Neural cell (in vitro differentiated cells): ENCODE results near the gene CREB1. TPM values are rescaled to one million over a fixed set of nuclear protein-coding genes. Genes with fewer than 3 reads are reported as not detected.

Source experiments
- H2AFZ ChIP-seq: fragments of 200-600, 300-800 bp; sonication (generic), shearing (Covaris generic); 2 replicates; pipeline ENCODE4 v1.6.0; 2014; ENCODE audit warnings: low read depth, mild to moderate bottlenecking, antibody characterized with exemption, low read length, moderate library complexity
- H3F3A ChIP-seq: fragments of 200-600 bp; shearing (Covaris generic); 2 replicates; pipeline ENCODE4 v1.6.1; 2016; ENCODE audit warnings: mild to moderate bottlenecking, moderate library complexity, mixed read lengths, antibody characterized with exemption, low read length; ENCODE audit not compliant: insufficient read depth, poor library complexity, severe bottlenecking
- H3K27ac ChIP-seq: fragments of 200-600, 300-800 bp; sonication (generic), shearing (Covaris generic); 2 replicates; pipeline ENCODE4 v1.5.1; 2014; ENCODE audit warnings: mild to moderate bottlenecking, low read length, moderate library complexity
- H3K27me3 ChIP-seq: fragments of 300-800, 200-600 bp; sonication (generic), shearing (Covaris generic); 2 replicates; pipeline ENCODE4 v1.6.0; 2014; ENCODE audit warnings: mild to moderate bottlenecking, low read depth, low read length, moderate library complexity; ENCODE audit not compliant: insufficient read depth
- H3K36me3 ChIP-seq: fragments of 300-800, 200-600 bp; sonication (generic), shearing (Covaris generic); 2 replicates; pipeline ENCODE4 v1.5.1; 2014; ENCODE audit warnings: mild to moderate bottlenecking, antibody characterized with exemption, low read length, moderate library complexity; ENCODE audit not compliant: insufficient read depth
- H3K4me2 ChIP-seq: fragments of 300-800, 200-600 bp; sonication (generic), shearing (Covaris generic); 2 replicates; pipeline ENCODE4 v1.6.0; 2014; ENCODE audit warnings: mild to moderate bottlenecking, low read length
- H3K4me3 ChIP-seq: fragments of 300-800, 200-600 bp; sonication (generic), shearing (Covaris generic); 2 replicates; pipeline ENCODE4 v1.5.1; 2014; ENCODE audit warnings: mild to moderate bottlenecking, low read length, moderate library complexity
- H3K79me2 ChIP-seq: fragments of 200-600 bp; shearing (Covaris generic); replicated peaks from 2 replicates; pipeline ENCODE4 v1.6.0; 2014; ENCODE audit warnings: mild to moderate bottlenecking, low read length, moderate library complexity; ENCODE audit not compliant: insufficient read depth
- H3K9ac ChIP-seq: fragments of 300-800, 200-600 bp; sonication (generic), shearing (Covaris generic); 2 replicates; pipeline ENCODE4 v1.6.1; 2016; ENCODE audit warnings: mild to moderate bottlenecking, low read length, mixed read lengths
- H3K9me2 ChIP-seq: fragments of 200-600 bp; shearing (Covaris generic); 2 replicates; pipeline ENCODE4 v1.6.1; 2016; ENCODE audit warnings: mild to moderate bottlenecking, low read length, mixed read lengths; ENCODE audit not compliant: insufficient read depth
- H3K9me3 ChIP-seq: fragments of 200-600, 300-800 bp; sonication (generic), shearing (Covaris generic); 2 replicates; pipeline ENCODE4 v1.6.1; 2016; ENCODE audit warnings: mild to moderate bottlenecking, mixed run types, low read length, moderate library complexity, mixed read lengths
- H4K20me1 ChIP-seq: fragments of 200-600 bp; shearing (Covaris generic); 2 replicates; pipeline ENCODE4 v1.6.1; 2016; ENCODE audit warnings: mild to moderate bottlenecking, mixed run types; ENCODE audit not compliant: insufficient read depth
- EP300 ChIP-seq: fragments of 450-650 bp; conservative IDR thresholded peaks from 2 replicates; pipeline ENCODE4 v1.6.1; 2014; ENCODE audit warnings: antibody characterized with exemption, mild to moderate bottlenecking, moderate library complexity; ENCODE audit not compliant: poor library complexity, severe bottlenecking
- EZH2 ChIP-seq: fragments of 200-600, 300-800 bp; shearing (Covaris generic), sonication (generic); IDR thresholded peaks from 2 replicates; pipeline ENCODE4 v1.6.1; 2014; ENCODE audit warnings: antibody characterized with exemption, low read length, borderline replicate concordance, mild to moderate bottlenecking; ENCODE audit not compliant: insufficient read depth, poor library complexity, severe bottlenecking
- MXI1 ChIP-seq: fragments of 450-650 bp; conservative IDR thresholded peaks from 2 replicates; pipeline ENCODE4 v1.6.1; 2014; ENCODE audit warnings: antibody characterized with exemption, mild to moderate bottlenecking; ENCODE audit not compliant: poor library complexity, severe bottlenecking
- POLR2AphosphoS5 ChIP-seq: IDR thresholded peaks from 2 replicates; pipeline ENCODE4 v1.6.1; 2012
- RAD21 ChIP-seq: fragments of 450-650 bp; conservative IDR thresholded peaks from 2 replicates; pipeline ENCODE4 v1.6.1; 2014; ENCODE audit warnings: antibody characterized with exemption, mild to moderate bottlenecking, moderate library complexity
- REST ChIP-seq: IDR thresholded peaks from 2 replicates; pipeline ENCODE4 v1.6.1; 2012; ENCODE audit warnings: borderline replicate concordance
- SMC3 ChIP-seq: fragments of 450-650 bp; conservative IDR thresholded peaks from 2 replicates; pipeline ENCODE4 v1.6.1; 2014; ENCODE audit warnings: antibody characterized with exemption, mild to moderate bottlenecking, moderate library complexity; ENCODE audit not compliant: poor library complexity
- TAF1 ChIP-seq: IDR thresholded peaks from 2 replicates; pipeline ENCODE4 v1.6.1; 2012; ENCODE audit warnings: low read depth
- polyA plus RNA-seq: library from polyadenylated mRNA; depleted of rRNA; stranded (reverse); fragments of >200 nt; gene quantifications from 2 replicates; pipeline ENCODE4 v1.2.3, GENCODE V29; 2014
- TF ChIP-seq, protein P1 (sequence below): fragments of 450-650 bp; IDR thresholded peaks from 2 replicates; pipeline ENCODE4 v1.5.1; 2014; ENCODE audit warnings: antibody characterized with exemption, mild to moderate bottlenecking, moderate library complexity; ENCODE audit not compliant: poor library complexity, severe bottlenecking

CREB1 gene
- polyA plus RNA-seq, 1 donor from 2014 or later, result 38.7 TPM

DNA sequence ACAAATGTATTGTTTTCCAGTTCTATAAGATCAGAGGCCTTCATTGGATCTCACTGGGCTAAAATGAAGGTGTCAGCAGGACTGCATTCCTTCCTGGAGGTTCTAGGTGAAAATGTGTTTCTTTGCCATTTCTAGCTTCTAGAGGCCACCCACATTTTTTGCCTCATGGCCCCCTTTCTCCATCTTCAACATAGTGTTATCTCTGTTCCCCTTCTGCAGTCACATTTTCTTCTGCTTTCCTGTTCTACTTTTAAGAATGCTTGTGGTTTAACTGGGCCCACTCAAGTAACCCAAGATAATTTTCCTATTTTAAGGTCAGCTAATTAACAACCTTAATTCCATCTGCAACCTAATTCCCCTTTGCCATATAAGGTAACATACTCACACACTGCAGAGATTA lies 59.4 kb downstream of the CREB1 start:
- H3F3A ChIP-seq, result no peaks in the 10 kb centered on the region
- H3K36me3 ChIP-seq, result peaks cover 12% of the 10 kb centered on the region
- no peaks in the 10 kb centered on the region for H3K27me3 ChIP-seq
- H4K20me1 ChIP-seq, result no peaks in the 10 kb centered on the region
- no peak overlapping the region for H3K4me2 ChIP-seq
- no peak overlapping the region for H3K27ac ChIP-seq
- H2AFZ ChIP-seq, result no peak overlapping the region
- no peak overlapping the region for H3K9ac ChIP-seq
- H3K79me2 ChIP-seq, result no peaks in the 10 kb centered on the region
- TF ChIP-seq RAD21 (no peak), MXI1 (no peak), POLR2AphosphoS5 (no peak), TAF1 (no peak), EZH2 (no peak), EP300 (no peak), SMC3 (no peak), REST (no peak)
- TF ChIP-seq, protein P1, sequence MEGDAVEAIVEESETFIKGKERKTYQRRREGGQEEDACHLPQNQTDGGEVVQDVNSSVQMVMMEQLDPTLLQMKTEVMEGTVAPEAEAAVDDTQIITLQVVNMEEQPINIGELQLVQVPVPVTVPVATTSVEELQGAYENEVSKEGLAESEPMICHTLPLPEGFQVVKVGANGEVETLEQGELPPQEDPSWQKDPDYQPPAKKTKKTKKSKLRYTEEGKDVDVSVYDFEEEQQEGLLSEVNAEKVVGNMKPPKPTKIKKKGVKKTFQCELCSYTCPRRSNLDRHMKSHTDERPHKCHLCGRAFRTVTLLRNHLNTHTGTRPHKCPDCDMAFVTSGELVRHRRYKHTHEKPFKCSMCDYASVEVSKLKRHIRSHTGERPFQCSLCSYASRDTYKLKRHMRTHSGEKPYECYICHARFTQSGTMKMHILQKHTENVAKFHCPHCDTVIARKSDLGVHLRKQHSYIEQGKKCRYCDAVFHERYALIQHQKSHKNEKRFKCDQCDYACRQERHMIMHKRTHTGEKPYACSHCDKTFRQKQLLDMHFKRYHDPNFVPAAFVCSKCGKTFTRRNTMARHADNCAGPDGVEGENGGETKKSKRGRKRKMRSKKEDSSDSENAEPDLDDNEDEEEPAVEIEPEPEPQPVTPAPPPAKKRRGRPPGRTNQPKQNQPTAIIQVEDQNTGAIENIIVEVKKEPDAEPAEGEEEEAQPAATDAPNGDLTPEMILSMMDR, result no peak
- H3K9me3 ChIP-seq, result peaks cover 3% of the 10 kb centered on the region
- no peaks in the 10 kb centered on the region for H3K9me2 ChIP-seq
- H3K4me3 ChIP-seq, result no peak overlapping the region

- H3K9me2 ChIP-seq, result no peaks in the 10 kb centered on the region
- TF ChIP-seq TAF1 (no peak), RAD21 (no peak), MXI1 (no peak), EP300 (no peak), SMC3 (no peak), EZH2 (no peak), POLR2AphosphoS5 (no peak), REST (no peak)
- TF ChIP-seq, protein P1, result no peak
- no peak overlapping the region for H3K4me2 ChIP-seq
- no peak overlapping the region for H3K4me3 ChIP-seq
- H3K9me3 ChIP-seq, result peaks cover 3% of the 10 kb centered on the region
- no peaks in the 10 kb centered on the region for H3F3A ChIP-seq
- no peak overlapping the region for H3K9ac ChIP-seq
- H4K20me1 ChIP-seq, result no peaks in the 10 kb centered on the region
- H2AFZ ChIP-seq, result no peak overlapping the region
- no peaks in the 10 kb centered on the region for H3K36me3 ChIP-seq
- no peaks in the 10 kb centered on the region for H3K27me3 ChIP-seq
- no peak overlapping the region for H3K27ac ChIP-seq
- H3K79me2 ChIP-seq, result peaks cover 3% of the 10 kb centered on the region
These were observed 63.5 kb downstream of the CREB1 start for GRCh38 chr2:207593277-207593676.
